Kidney (tissue), 14 donors: ENCODE measurements around the gene FZR1. TPM values are rescaled to one million over a fixed set of nuclear protein-coding genes. Genes with fewer than 3 reads are reported as not detected.

Experiments used
- DNase-seq, 5 donors: peaks; one replicate each; pipeline ENCODE4 v3.0.0-alpha.2; 2013 to 2020
- FAIRE-seq: peaks from 2 replicates; lab custom pipeline; 2012; peaks lifted over from hg19 to GRCh38; lab: Jason Lieb, UNC
- H3K27ac ChIP-seq, 2 donors: one replicate each; pipeline ENCODE4 v1.7.0; 2013; ENCODE audit warnings: low read depth in 2 of 2, low read length in 2 of 2, inconsistent platforms in 1 of 2
- H3K27me3 ChIP-seq: one replicate; pipeline ENCODE4 v1.7.1; 2013; ENCODE audit warnings: low read length, inconsistent platforms; ENCODE audit not compliant: control insufficient read depth, insufficient read depth
- H3K36me3 ChIP-seq, 3 donors: one replicate each; pipeline versions ENCODE4 v1.7.0 to v1.7.1; 2013; ENCODE audit warnings: low read length in 3 of 3, control low read depth in 1 of 3, inconsistent platforms in 1 of 3; ENCODE audit not compliant: insufficient read depth in 3 of 3, control insufficient read depth in 2 of 3
- H3K4me1 ChIP-seq, 3 donors: one replicate each; pipeline versions ENCODE4 v1.7.0 to v1.7.1; 2013; ENCODE audit warnings: low read length in 3 of 3, inconsistent platforms in 1 of 3, low read depth in 1 of 3; ENCODE audit not compliant: control insufficient read depth in 2 of 3, insufficient read depth in 2 of 3
- H3K4me3 ChIP-seq, 3 donors: one replicate each; pipeline versions ENCODE4 v1.7.0 to v1.8.1; 2013; ENCODE audit warnings: low read length in 3 of 3, control low read depth in 1 of 3, inconsistent platforms in 1 of 3
- H3K9ac ChIP-seq, 3 donors: one replicate each; pipeline versions ENCODE4 v1.7.0 to v1.7.1; 2013; ENCODE audit warnings: low read length in 3 of 3, control low read depth in 1 of 3, inconsistent platforms in 1 of 3
- H3K9me3 ChIP-seq, 3 donors: one replicate each; pipeline versions ENCODE4 v1.7.0 to v1.7.1; 2013; ENCODE audit warnings: low read length in 3 of 3, control low read depth in 1 of 3, inconsistent platforms in 1 of 3; ENCODE audit not compliant: control insufficient read depth in 2 of 3, insufficient read depth in 1 of 3
- intact Hi-C: fragments of 100-400 bp; cut with DNase I; formaldehyde crosslinking; loops from one replicate; pipeline ENCODE4 v1.11.1; 2022
- polyA plus RNA-seq: library from polyadenylated mRNA; stranded (reverse); fragments of 350-450 nt; fragmentation: Illumina TruSeq; extraction: RNeasy Lipid Tissue Mini Kit (QIAGEN cat#74804); gene quantifications from one replicate; pipeline ENCODE4 v1.2.3, GENCODE V29; 2014; ENCODE audit warnings: low read depth, low replicate concordance; ENCODE audit not compliant: insufficient read depth
- total RNA-seq: library from RNA; stranded (reverse); fragmentation: NEBNext Ultra II Directional; extraction: Animal tissue kit (Norgen Biotek cat#: 25700); gene quantifications from one replicate; pipeline ENCODE4 v1.2.1, GENCODE V29; 2021
- TF ChIP-seq, protein P1 (sequence below): IDR thresholded peaks from 3 replicates; pipeline ENCODE4 v1.5.1; 2012; ENCODE audit warnings: mild to moderate bottlenecking, moderate library complexity, borderline replicate concordance; ENCODE audit not compliant: insufficient read depth; ENCODE audit errors: extremely low read depth
- donor health status: control.
- donor health status: control.
- donor health status: control.
- donor health status: control.
- donor health status: control.
- donor health status: DM: yes; HTN: yes; CAD: no.
- donor health status: Normal renal cell carcinoma (clear cell type).

Gene FZR1
- total and polyA plus RNA-seq, 2 donors from 2014 or later, result 28.4 to 48.0 TPM

DNA sequence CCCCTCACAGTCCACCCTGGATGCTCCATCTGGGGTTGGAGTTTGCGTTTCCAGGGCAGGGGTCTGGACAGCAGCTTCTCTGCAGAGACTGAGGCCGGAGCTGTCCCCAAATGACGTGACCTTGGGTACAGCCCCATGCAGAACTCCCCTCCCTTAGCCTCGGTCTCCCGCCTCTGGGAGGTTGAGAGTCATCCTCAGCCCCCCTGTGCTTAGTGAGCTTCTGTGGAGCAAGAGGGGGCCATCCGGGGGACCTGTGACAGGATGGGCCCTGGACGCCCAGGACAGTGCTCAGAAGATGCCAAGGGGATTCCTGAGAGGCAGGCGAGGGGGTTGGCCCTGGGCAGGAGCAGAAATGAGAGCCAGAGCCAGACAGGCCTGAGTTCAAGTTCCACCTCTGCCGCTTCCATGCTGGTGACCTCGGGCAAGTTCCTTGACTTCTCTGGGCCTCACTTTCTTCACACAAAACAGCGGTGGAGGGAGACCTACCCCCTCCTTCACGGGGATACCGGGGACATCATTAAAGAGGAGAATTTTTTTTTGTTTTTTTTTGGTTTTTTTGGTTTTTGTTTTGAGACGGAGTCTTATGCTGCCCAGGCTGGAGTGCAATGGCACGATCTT, 46.0 kb upstream of the FZR1 start:
- intact Hi-C loops, result no loop called here
- H3K36me3 ChIP-seq, result peaks cover 0 to 8% (median 2%) of the 10 kb centered on the region in 3 donors
- H3K9ac ChIP-seq, result peak overlapping the region in 1 of 3 donors; percentile 61

DNA sequence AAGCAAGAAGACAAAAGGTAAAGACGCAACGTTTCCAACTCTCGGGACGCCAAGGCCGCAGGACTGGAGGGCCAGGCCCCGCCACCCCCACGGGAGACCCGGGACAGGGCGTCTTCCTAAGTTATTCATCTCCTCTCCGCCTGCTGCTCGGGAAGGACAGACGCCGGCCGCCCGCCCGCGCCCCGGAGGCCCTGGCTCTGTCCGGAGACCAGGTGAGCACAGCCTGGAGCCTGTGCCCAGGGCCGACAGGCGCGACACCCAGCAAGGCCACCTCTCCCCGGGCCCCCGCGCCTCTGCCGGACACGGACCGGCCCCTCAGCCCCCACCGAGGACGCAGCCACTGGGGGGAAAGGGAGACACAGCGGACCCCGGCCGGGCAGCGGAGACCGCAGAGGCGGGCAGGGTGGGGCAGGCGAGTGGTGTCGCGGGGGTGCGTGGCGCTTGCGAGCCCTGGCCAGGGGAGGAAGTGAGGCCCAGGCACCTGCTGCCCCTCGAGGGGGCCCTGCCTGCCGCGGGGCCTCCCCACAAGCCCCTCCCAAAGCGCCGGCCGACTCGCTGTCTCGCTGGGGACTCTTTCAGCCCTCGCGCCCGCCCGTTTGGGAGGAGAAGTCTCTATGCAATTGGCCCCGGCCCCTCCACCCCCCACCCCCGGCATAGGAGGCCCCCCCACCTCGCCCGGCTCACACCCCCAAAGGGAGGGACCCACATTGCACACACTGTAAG, 43.0 kb upstream of the FZR1 start:
- Histone ChIP-seq H3K36me3 (peaks cover 0 to 4% (median 0%) of the 10 kb centered on the region in 3 donors), H3K9me3 (no peaks in the 10 kb centered on the region), H3K27me3 (no peaks in the 10 kb centered on the region), H3K4me1 (peaks cover 0 to 18% (median 18%) of the 10 kb centered on the region in 3 donors), H3K4me3 (no peak overlapping the region), H3K27ac (no peak overlapping the region), H3K9ac (no peak overlapping the region)
- TF ChIP-seq, protein P1, sequence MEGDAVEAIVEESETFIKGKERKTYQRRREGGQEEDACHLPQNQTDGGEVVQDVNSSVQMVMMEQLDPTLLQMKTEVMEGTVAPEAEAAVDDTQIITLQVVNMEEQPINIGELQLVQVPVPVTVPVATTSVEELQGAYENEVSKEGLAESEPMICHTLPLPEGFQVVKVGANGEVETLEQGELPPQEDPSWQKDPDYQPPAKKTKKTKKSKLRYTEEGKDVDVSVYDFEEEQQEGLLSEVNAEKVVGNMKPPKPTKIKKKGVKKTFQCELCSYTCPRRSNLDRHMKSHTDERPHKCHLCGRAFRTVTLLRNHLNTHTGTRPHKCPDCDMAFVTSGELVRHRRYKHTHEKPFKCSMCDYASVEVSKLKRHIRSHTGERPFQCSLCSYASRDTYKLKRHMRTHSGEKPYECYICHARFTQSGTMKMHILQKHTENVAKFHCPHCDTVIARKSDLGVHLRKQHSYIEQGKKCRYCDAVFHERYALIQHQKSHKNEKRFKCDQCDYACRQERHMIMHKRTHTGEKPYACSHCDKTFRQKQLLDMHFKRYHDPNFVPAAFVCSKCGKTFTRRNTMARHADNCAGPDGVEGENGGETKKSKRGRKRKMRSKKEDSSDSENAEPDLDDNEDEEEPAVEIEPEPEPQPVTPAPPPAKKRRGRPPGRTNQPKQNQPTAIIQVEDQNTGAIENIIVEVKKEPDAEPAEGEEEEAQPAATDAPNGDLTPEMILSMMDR, result no peak
- intact Hi-C loops, result no loop called here
- FAIRE-seq (no peak), DNase-seq (peak in 2 of 5 donors; percentile 39 to 50)

More for the DNA sequence above, 46.0 kb upstream of the FZR1 start:
- TF ChIP-seq, protein P1, result no peak
- Histone ChIP-seq H3K9me3 (no peaks in the 10 kb centered on the region), H3K27me3 (no peaks in the 10 kb centered on the region), H3K4me3 (no peak overlapping the region), H3K27ac (peak overlapping the region; percentile 94 to 98), H3K4me1 (peaks cover 0 to 33% (median 18%) of the 10 kb centered on the region in 3 donors)
- FAIRE-seq (no peak), DNase-seq (no peak)

DNA sequence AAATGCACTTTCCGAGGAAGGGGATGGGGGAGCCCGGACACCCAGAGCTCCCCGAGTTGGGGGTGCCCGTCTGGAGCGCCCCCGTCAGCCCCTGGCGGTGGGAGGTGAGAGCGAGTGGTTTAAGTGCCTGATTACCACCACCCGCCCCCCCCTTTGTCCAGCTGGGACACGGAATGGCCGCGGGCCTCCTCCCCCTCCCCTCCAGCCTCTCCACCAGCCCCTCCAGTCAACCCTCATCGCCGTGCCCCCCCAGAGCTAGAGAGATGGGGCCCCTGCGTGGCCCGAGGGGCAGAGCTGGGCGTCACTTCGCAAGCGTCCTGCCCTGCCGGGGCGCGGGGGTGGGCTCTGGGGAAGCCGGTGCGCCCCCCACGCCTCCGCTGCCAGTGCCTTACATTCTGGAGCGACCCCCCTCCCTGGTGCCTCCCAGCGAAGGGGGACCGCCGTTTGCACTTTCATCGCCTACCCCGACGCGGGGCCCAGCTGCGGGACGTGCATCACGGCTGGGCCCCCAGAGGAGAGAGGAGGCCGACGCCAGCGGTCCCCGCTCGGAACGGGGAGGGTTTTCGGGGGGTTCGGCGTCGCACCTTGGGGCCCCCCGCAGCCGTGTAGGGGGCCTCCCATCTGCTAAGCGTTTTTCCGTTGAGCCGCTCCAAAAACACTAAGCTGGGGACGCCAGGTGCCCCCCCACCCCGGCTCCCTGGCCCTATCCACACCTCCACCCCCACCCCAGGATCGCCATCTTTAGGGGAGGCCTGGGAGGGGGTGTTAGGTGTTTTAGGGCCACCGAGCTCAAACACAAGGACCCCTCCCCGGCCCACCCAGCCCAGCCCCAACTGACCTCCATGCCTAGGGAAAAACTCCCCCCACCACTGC, 42.2 kb upstream of the FZR1 start:
- H3K36me3 ChIP-seq, result peaks cover 0 to 4% (median 0%) of the 10 kb centered on the region in 3 donors
- peaks cover 0 to 11% (median 11%) of the 10 kb centered on the region in 3 donors for H3K4me1 ChIP-seq
- FAIRE-seq (no peak), DNase-seq (peak in 1 of 5 donors; percentile 46)
- H3K27ac ChIP-seq, result no peak overlapping the region
- H3K9me3 ChIP-seq, result no peaks in the 10 kb centered on the region
- H3K9ac ChIP-seq, result no peak overlapping the region
- TF ChIP-seq, protein P1, result no peak
- no peak overlapping the region for H3K4me3 ChIP-seq
- intact Hi-C loops, result no loop called here
- no peaks in the 10 kb centered on the region for H3K27me3 ChIP-seq
